Parietal lobe (tissue), 1 donor: ENCODE measurements around the gene NCDN. TPM values are rescaled to one million over a fixed set of nuclear protein-coding genes. Genes with fewer than 3 reads are reported as not detected.

Experiments
- total RNA-seq: library from RNA; depleted of rRNA; stranded (reverse); fragments of >200 nt; gene quantifications from one replicate; pipeline ENCODE4 v1.2.3, GENCODE V29; 2014

Gene NCDN
- total RNA-seq: 79.5 TPM

GRCh38 chr1:35557611-35558373 is at the start of gene NCDN:
TSS of gene NCDN (plus strand) at chr1:35557799. CDS start at chr1:35558191, 392 bp downstream.

GRCh38 chr1:35557118-35557610 is 435 bp upstream of the NCDN start, which contains the start of gene KIAA0319L:
TSS of gene KIAA0319L (minus strand) at chr1:35557403. CDS start at chr1:35554491, 2,912 bp downstream.

GRCh38 chr1:35573198-35574124 is 15.9 kb downstream of the NCDN start, which contains the start of gene TFAP2E:
TSS of gene TFAP2E (plus strand) at chr1:35573314. CDS start at chr1:35573578, 264 bp downstream.

Other genes with a start within 250 kb of the NCDN start
- 80.4 TPM for gene KIAA0319L, start 396 bp upstream of the NCDN start, total RNA-seq
- gene TFAP2E, start 15.5 kb downstream of the NCDN start, total RNA-seq: 0.31 TPM
- 22.2 TPM for gene PSMB2, start 83.7 kb downstream of the NCDN start, total RNA-seq
- 63.5 TPM for gene C1orf216, start 161.1 kb downstream of the NCDN start, total RNA-seq
- gene CLSPN, start 212.2 kb downstream of the NCDN start, total RNA-seq: 4.4 TPM